Thoracic aorta (tissue), 2 donors: Measurements from ENCODE around the gene SMARCB1. TPM values are rescaled to one million over a fixed set of nuclear protein-coding genes. Genes with fewer than 3 reads are reported as not detected.

Experiments used
- ATAC-seq: fragments of 150-250 bp; one replicate; pipeline ENCODE4 v1.8.0; 2017; ENCODE audit warnings: low read depth; ENCODE audit not compliant: insufficient number of reproducible peaks, low FRiP score
- DNase-seq: peaks from one replicate; pipeline ENCODE4 v3.0.0-alpha.2; 2020; ENCODE audit warnings: low spot score
- H3K27ac ChIP-seq, 2 donors: fragments of 200-600 bp; sonication (generic); 1 replicate in 1 of 2; 2 replicates in 1 of 2; pipeline ENCODE4 v1.5.1; 2016; ENCODE audit warnings: mild to moderate bottlenecking in 2 of 2, moderate library complexity in 2 of 2
- H3K27me3 ChIP-seq: fragments of 200-600 bp; sonication (generic); replicated peaks from 2 replicates; pipeline ENCODE4 v1.6.0; 2016; ENCODE audit warnings: mild to moderate bottlenecking; ENCODE audit not compliant: insufficient read depth
- H3K36me3 ChIP-seq: fragments of 200-600 bp; sonication (generic); one replicate; pipeline ENCODE4 v1.5.1; 2016
- H3K4me1 ChIP-seq, 2 donors: fragments of 200-600 bp; sonication (generic); 1 replicate in 1 of 2; 2 replicates in 1 of 2; pipeline versions ENCODE4 v1.5.1 to v1.6.0; 2016; ENCODE audit warnings: low read depth in 2 of 2, mild to moderate bottlenecking in 1 of 2; ENCODE audit not compliant: control insufficient read depth in 1 of 2
- H3K4me3 ChIP-seq: fragments of 200-600 bp; sonication (generic); 2 replicates; pipeline ENCODE4 v1.5.1; 2016; ENCODE audit warnings: mild to moderate bottlenecking
- H3K9me3 ChIP-seq: fragments of 200-600 bp; sonication (generic); 2 replicates; pipeline ENCODE4 v1.5.1; 2016
- total RNA-seq, 2 donors: library from RNA; depleted of rRNA; stranded (reverse); fragments of >200 nt; gene quantifications; one replicate each; pipeline versions ENCODE4 v1.1.0 to v1.2.3, GENCODE V29; 2016
- TF ChIP-seq, protein P1 (sequence below): fragments of 200-600 bp; sonication (generic); IDR thresholded peaks from one replicate; pipeline ENCODE4 v1.5.1; 2019; ENCODE audit warnings: antibody characterized with exemption

SMARCB1 gene
- total RNA-seq, 2 donors from 2014 or later = 43.5 to 50.0 TPM

DNA sequence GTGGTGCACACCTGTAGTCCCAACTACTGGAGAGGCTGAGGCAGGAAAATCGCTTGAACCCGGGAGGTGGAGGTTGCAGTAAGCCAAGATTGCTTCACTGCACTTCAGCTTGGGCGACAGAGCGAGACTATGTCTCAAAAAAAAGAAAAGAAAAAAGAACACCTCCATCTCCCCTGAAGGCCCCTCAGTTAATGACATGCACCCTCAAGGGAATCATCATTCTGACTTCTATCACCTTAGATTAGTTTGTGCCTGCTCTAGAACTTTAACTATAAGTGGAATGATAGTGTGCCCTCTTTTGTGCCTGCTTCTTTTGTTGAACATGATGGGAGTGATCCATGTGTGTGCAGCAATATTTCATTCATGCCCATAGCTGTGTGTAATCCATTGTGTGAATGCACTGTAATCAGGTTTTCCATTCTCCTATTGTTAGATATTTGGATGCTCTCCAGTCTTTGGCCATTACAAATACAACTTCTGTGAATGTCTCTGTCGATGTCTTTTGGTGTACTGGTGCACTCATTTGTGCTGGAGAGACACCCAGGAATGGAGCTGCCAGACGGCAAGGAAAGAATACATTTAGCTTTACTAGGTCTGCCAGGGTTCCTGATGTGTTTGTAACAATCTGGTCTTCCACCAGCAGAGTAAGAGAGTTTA lies 31.7 kb upstream of the SMARCB1 start:
- Histone ChIP-seq H3K4me3 (no peak overlapping the region), H3K9me3 (no peaks in the 10 kb centered on the region), H3K4me1 (peaks cover 0 to 10% of the 10 kb centered on the region in 2 donors), H3K27me3 (no peaks in the 10 kb centered on the region), H3K27ac (no peak overlapping the region), H3K36me3 (no peaks in the 10 kb centered on the region)
- TF ChIP-seq, protein P1, sequence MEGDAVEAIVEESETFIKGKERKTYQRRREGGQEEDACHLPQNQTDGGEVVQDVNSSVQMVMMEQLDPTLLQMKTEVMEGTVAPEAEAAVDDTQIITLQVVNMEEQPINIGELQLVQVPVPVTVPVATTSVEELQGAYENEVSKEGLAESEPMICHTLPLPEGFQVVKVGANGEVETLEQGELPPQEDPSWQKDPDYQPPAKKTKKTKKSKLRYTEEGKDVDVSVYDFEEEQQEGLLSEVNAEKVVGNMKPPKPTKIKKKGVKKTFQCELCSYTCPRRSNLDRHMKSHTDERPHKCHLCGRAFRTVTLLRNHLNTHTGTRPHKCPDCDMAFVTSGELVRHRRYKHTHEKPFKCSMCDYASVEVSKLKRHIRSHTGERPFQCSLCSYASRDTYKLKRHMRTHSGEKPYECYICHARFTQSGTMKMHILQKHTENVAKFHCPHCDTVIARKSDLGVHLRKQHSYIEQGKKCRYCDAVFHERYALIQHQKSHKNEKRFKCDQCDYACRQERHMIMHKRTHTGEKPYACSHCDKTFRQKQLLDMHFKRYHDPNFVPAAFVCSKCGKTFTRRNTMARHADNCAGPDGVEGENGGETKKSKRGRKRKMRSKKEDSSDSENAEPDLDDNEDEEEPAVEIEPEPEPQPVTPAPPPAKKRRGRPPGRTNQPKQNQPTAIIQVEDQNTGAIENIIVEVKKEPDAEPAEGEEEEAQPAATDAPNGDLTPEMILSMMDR = no peak
- no peak for DNase-seq
- ATAC-seq = no peak

DNA sequence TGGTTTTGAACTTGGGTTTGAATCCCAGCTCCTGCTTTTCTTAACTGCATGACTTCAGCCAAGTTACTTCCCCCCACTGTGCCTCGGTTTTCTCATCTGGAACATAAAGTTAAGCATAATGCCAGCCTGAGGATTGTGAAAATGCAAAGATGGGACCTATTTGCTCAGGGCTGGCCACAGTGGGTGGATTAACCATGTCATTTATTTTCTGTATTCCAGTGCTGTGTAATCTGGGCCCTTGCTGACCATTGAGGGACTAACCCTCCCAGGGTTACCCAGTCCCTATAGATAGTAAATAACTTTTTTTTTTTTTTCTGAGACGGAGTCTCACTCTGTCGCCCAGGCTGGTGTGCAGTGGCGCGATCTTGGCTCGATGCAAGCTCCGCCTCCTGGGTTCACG lies 31.1 kb upstream of the SMARCB1 start:
- DNase-seq (no peak), ATAC-seq (no peak)
- H3K9me3 ChIP-seq = no peaks in the 10 kb centered on the region
- H3K27ac ChIP-seq = no peak overlapping the region
- no peak overlapping the region for H3K4me3 ChIP-seq
- no peaks in the 10 kb centered on the region for H3K36me3 ChIP-seq
- TF ChIP-seq, protein P1 = no peak
- peaks cover 0 to 4% of the 10 kb centered on the region in 2 donors for H3K4me1 ChIP-seq
- H3K27me3 ChIP-seq = no peaks in the 10 kb centered on the region

DNA sequence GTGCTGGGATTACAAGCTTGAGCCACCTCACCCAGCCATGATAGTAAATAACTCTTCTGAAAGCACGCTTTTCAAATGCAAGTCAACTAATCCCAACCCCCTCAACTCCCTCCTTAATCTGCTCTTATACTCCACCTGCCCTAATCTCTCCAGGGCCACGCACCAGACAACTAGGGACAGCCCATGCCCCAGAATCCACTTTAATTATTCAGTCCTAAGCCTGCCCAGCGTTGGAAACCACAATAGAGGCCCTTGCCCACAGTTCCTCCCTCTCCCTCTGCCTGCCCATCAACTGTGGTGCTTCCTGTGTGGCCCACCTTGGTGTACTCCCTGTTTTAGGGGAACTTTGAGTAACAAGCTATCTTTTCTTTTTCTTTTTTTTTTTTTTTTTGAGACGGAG lies 29.9 kb upstream of the SMARCB1 start:
- ATAC-seq = no peak
- Histone ChIP-seq H3K27ac (no peak overlapping the region), H3K9me3 (no peaks in the 10 kb centered on the region), H3K27me3 (no peaks in the 10 kb centered on the region), H3K36me3 (no peaks in the 10 kb centered on the region), H3K4me1 (no peaks in the 10 kb centered on the region), H3K4me3 (no peak overlapping the region)
- no peak for DNase-seq
- TF ChIP-seq, protein P1 = no peak

DNA sequence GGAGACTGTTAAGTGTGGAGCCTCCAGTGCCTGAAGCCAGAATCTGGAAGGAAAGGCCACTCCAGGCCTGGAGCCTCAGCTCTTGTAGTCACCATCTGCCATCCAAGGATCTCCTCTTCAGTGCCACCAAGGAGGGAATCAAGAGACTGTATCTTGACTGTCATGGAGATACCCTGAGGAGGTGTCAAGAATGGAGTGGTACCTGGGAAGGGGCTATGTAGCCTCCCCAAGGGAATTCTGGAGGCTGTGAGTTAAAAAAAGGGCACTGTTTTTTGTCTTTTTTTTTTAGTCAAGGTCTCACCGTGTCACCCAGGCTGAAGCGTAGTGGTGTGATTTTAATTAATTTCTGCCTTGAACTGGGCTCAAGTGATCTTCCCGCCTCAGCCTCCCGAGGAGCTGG lies 27.2 kb upstream of the SMARCB1 start:
- TF ChIP-seq, protein P1 = no peak
- no peak for ATAC-seq
- no peak overlapping the region for H3K27ac ChIP-seq
- no peaks in the 10 kb centered on the region for H3K9me3 ChIP-seq
- no peaks in the 10 kb centered on the region for H3K36me3 ChIP-seq
- peaks cover 8 to 20% of the 10 kb centered on the region in 2 donors for H3K4me1 ChIP-seq
- no peaks in the 10 kb centered on the region for H3K27me3 ChIP-seq
- H3K4me3 ChIP-seq = no peak overlapping the region
- no peak for DNase-seq

DNA sequence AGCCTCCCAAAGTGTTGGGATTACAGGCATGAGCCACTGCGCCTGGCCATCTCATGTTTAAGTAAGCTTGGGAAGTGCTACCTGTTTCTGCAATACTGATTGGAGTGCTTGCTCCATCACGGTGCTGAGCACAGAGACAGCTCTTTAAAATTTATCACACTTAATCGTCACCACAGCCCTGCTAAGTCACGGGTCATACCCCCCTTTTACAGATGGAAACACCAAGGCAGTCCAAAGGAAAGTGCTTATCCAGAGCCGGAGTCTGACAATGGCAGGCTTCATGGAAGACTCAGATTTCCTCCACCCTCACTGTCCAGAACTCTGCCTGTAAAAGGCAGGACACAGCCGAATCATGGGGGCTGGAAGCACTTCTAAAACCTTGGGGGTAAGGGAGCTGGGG lies 26.7 kb upstream of the SMARCB1 start:
- Histone ChIP-seq H3K36me3 (no peaks in the 10 kb centered on the region), H3K27ac (no peak overlapping the region), H3K27me3 (no peaks in the 10 kb centered on the region), H3K9me3 (no peaks in the 10 kb centered on the region), H3K4me1 (peaks cover 8 to 23% of the 10 kb centered on the region in 2 donors), H3K4me3 (no peak overlapping the region)
- no peak for DNase-seq
- ATAC-seq = no peak
- TF ChIP-seq, protein P1 = no peak
